HG03103 (cell line): Measurements from ENCODE around the gene ADPRHL1.
"Not testable (repeated sequence)": the region's sequence is repeated elsewhere in the genome, so short reads cannot be mapped to it uniquely, and the experiment has no call there.

Experiments used
- ATAC-seq: cut with Tn5 transposase; IDR thresholded peaks from one replicate; pipeline ENCODE4 v1.9.1; 2021; ENCODE audit warnings: low read depth; ENCODE audit not compliant: unreplicated experiment

The ADPRHL1 gene

GRCh38 chr13:113457510-113457909 is 4.2 kb upstream of the ADPRHL1 start:
- ATAC-seq = no peak

DNA sequence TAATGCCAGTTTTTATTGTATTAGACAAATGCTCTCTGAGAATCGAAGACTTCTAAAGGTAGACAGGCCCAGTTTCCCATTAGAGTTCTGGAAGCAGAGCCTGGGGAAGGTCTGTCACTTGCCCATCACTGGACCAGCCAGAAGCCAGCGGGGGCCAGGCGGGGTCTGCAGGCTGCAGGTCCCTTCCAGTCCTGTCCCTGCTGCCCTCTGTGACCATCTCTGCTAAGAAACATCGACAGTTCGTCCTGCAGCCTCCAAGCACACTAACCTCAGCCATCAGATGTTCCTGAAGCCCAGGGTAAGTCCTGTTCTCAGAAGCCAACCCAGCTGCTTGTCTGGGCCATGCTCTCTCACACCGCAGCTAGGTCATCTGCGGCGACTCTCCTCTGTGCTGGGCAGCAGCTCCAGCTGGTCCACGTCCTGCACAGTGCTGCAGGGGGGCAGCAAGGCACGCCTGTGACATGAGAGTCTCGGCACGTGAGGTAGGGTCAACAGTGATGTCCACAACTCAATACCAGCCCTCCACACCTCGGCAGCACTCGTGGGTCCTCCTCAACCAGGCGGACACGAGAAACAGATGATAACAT is 2.9 kb upstream of the ADPRHL1 start:
- no peak for ATAC-seq

- no peak for ATAC-seq
Observed at GRCh38 chr13:113455384-113455783, 2.1 kb upstream of the ADPRHL1 start.

DNA sequence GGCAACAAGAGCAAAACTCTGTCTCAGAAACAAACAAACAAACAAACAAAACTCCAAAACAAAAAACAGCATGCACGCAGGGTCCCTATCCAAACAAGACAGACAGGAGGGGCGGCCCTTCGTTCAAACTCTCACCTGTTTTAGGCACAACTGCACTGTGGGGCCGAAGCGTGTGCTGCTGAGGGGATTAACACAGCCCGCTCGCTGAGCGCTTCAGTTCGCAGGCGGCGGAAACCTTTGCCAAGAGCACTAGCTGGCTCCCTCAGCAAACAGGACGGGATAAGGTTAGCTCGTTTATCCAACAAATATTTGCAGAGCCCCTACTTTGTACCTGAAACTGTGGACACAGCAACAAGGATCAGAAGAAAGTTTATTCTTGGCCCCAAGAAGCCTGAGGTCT is 1.6 kb upstream of the ADPRHL1 start:
- no peak for ATAC-seq

DNA sequence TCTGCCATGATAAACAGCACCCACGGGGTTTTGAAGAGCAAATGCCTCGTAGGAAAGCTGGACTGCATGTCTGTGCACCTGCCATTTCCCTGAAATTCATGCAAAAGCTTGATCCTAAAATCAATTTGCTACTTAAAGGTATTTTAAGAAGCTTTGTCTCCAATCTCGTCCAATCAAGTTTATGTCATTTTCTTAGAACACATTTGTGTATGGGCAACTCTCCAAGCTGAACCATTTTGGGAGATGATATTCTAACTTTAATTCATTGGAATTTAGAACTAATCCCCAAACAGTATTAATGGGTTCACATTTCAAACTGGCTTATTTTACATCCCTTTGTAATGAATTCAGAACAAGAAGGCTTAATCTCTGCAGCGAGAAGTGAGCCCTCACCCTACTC is 822 bp downstream of the ADPRHL1 start:
- no peak for ATAC-seq

- no peak for ATAC-seq
Observed at GRCh38 chr13:113451951-113452421, 1.3 kb downstream of the ADPRHL1 start.

DNA sequence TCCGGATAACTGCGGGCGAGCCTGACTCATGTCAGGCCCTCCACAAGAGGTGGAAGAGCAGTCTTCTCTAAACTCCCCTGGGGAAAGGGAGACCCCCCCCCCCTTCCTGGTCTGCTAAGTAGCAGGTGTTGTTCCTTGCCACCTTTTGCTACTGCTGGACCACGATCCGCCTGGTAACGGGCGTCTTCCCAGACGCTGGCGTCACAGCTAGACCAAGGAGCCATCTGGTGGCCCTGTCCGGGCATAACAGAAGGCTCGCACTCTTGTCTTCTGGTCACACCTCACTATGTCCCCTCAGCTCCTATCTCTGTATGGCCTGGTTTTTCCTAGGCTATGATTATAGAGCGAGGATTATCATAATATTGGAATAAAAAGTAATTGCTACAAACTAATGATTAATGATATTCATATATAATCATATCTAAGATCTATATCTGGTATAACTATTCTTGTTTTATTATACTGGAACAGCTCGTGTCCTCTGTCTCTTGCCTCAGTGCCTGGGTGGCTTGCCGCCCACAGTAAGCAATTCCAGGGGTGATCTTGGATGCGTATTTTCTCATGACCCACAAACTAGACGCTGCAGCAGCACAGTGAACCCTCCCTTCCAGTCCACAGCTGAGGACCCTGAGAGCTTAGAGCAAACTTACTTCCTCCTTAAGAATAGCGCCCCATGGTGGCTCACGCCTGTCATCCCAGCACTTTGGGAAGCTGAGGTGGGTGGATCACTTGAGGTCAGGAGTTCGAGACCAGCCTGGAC is 2.2 kb downstream of the ADPRHL1 start:
- ATAC-seq = not testable (repeated sequence)

- not testable (repeated sequence) for ATAC-seq
Observed at GRCh38 chr13:113450348-113450744, 2.9 kb downstream of the ADPRHL1 start.

DNA sequence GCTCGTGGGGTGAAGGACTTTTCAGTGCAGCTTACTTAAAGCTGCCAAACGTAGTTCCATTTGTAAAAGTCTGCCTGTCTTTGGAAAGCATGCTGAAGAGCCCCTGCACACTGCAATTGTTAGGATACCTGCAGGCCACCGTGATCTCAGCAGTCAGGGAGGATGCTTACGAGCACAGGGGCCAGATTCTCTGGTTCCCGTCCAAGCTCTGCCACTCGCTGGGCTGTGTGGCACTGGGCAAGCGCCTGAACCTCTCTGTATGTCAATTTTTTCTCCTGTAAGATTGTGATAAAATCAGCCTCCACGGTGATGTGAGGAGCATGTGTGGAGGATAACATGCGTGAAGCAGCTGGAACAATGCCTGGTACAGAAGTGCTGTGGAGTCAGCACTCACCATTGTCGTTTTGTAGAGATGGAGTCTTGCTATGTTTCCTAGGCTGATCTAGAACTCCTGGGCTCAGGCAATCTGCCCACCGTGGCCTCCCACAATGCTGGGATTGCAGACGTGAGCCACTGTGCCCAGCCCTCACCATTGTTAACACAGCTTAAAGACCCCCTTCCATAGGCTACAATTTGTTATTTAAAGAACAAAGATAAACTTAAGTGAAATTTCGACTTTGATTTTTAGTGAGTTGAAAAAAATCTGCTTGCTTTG is 3.5 kb downstream of the ADPRHL1 start:
- ATAC-seq = no peak

DNA sequence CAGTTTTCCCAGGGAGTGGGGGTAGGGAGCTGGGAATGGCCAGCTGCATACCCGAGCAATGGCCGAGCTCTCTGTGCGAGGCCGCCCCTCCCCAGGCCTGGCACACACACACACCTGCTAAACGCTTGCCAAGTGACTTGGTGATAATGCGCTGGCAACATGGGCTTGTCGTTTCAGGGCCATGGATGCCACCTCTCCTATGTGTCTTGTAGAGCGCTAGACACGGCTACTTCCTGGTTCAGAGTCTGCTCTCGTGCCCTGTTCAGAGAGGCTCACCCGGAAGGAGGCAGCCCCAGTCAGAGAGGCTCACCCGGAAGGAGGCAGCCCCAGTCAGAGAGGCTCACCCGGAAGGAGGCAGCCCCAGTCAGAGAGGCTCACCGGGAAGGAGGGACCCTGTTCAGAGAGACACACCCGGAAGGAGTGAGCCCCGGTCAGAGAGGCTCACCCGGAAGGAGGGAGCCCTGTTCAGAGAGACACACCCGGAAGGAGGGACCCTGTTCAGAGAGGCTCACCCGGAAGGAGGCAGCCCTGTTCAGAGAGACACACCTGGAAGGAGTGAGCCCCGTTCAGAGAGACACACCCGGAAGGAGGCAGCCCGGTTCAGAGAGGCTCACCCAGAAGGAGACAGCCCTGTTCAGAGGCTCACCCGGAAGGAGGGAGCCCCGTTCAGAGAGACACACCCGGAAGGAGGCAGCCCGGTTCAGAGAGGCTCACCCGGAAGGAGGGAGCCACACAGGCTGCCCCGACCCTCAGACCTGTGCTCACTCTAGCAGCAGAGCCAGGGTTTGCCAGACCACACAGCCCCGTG is 4.2 kb downstream of the ADPRHL1 start:
- no peak for ATAC-seq

GRCh38 chr13:113448545-113448884 is 4.8 kb downstream of the ADPRHL1 start:
- ATAC-seq = no peak

DNA sequence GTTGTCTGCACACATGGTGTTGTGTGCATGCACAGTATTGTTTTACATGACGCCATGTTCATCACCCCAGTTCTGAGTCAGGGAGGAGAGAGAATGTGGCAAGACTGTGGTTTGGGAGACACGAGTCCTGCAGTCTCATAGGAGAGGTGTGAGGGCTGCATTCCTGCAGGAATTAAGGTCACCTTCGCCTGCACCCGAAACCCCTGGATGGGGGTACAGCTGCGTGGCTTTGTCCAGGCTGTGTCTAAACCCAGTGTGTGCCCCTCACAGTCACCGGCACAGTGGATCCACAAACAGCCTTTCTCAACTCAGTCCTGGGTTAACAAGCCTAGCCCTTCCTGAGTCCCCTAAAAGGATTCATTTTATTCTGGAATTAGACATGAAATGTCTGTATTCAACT is 5.7 kb downstream of the ADPRHL1 start:
- no peak for ATAC-seq

DNA sequence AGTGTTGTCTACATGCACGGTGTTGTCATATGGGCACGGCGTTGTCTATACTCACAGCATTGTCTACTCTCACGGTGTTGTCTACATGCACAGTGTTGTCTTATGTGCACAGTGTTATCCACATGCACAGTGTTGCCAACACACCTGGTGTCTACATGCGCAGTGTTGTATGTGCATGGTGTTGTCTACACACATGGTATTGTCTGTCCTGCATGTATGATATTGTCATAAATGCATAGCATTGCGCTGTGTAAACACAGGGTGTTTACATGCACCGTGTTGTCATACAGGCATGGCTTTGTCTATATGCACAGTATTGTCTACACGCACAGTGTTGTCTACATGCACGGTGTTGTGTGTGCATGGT is 6.8 kb downstream of the ADPRHL1 start:
- no peak for ATAC-seq

- no peak for ATAC-seq
Observed at GRCh38 chr13:113445791-113446487, 7.3 kb downstream of the ADPRHL1 start.

GRCh38 chr13:113443991-113444390 is 9.3 kb downstream of the ADPRHL1 start:
- ATAC-seq = no peak

GRCh38 chr13:113442985-113443362 is 10.3 kb downstream of the ADPRHL1 start:
- ATAC-seq = no peak

GRCh38 chr13:113442354-113442984 is 10.8 kb downstream of the ADPRHL1 start:
- no peak for ATAC-seq

DNA sequence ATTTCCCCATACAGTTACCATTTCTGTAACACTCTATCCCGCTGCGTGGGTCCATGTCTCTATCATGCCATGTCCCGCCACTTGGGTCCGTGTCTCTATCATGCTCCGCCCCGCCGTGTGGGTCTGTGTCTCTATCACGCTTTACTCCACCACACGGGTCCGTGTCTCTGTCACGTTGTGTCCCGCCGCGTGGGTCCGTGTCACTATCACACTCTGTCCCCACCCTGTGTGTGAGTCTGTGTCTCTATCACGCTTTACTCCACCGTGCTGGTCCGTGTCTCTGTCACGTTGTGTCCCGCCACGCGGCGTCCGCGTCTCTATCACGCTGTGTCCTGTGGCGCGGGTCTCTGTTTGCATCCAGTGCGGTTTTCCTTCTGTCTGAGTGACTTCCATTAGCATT is 11.6 kb downstream of the ADPRHL1 start:
- ATAC-seq = no peak

- ATAC-seq = no peak
Observed at GRCh38 chr13:113437408-113438010, 15.8 kb downstream of the ADPRHL1 start.

DNA sequence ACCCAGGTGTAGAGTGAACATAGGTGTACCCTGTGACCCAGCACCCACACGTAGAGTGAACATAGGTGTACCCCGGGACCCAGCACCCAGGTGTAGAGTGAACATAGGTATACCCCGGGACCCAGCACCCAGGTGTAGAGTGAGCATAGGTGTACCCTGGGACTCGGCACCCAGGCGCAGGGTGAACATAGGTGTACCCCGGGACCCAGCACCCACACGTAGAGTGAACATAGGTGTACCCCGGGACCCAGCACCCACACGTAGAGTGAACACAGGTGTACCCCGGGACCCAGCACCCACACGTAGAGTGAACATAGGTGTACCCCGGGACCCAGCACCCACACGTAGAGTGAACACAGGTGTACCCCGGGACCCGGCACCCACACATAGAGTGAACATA is 16.4 kb downstream of the ADPRHL1 start:
- not testable (repeated sequence) for ATAC-seq
